Epithelial cell of proximal tubule (primary cell): ENCODE measurements around the gene TAF7. TPM values are rescaled to one million over a fixed set of nuclear protein-coding genes. Genes with fewer than 3 reads are reported as not detected.
"Not testable (repeated sequence)": the region's sequence is repeated elsewhere in the genome, so short reads cannot be mapped to it uniquely, and the experiment has no call there.

Source experiments
- DNase-seq: peaks from one replicate; pipeline ENCODE4 v3.0.0-alpha.2; 2011; ENCODE audit warnings: low read depth
- H3K4me3 ChIP-seq: 2 replicates; pipeline ENCODE4 v1.5.1; 2011; ENCODE audit warnings: low read depth, mild to moderate bottlenecking, low read length
- CTCF ChIP-seq: conservative IDR thresholded peaks from 2 replicates; pipeline ENCODE4 v1.5.1; 2012; ENCODE audit warnings: low read depth, mild to moderate bottlenecking, low read length
- total RNA-seq: library from RNA; depleted of rRNA; stranded (reverse); fragments of >200 nt; gene quantifications from 2 replicates; pipeline ENCODE4 v1.2.3, GENCODE V29; 2015

TAF7 gene
- total RNA-seq, 1 donor from 2014 or later, result 40.6 TPM

- peak within 1 kb of the TSS; percentile 46 for H3K4me3 ChIP-seq
- peak; percentile 53 for TF ChIP-seq CTCF
- no peak for DNase-seq
These were observed 9.9 kb upstream of the TAF7 start, which contains the start of gene PCDHGA1 for GRCh38 chr5:141330299-141331080. PCDHGA1 (plus strand) TSS chr5:141330514.

DNA sequence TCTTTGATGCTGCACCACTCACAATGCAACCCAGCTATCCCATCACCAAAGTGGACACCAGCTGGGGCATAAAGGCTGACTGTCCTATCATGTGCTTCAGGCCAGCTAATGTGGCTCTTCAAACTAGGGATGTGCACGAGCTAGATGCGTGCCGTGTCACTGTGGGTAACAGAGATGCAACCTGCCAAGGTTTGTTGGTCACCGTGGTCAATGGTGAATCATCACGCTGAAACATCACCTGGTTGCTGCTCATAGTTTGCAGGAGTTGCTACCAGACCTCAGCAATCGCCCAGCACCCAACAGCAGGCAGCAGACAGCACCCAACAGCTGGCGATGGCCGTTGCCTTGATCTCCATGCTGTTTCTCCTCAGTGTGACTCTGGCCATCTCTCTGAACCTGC is 7.6 kb upstream of the TAF7 start:
- H3K4me3 ChIP-seq, result no peak overlapping the region
- no peak for TF ChIP-seq CTCF
- no peak for DNase-seq

- TF ChIP-seq CTCF, result peak; percentile 66
- no peak for DNase-seq
- H3K4me3 ChIP-seq, result peak overlapping the region; percentile 39
These were observed 5.7 kb upstream of the TAF7 start for GRCh38 chr5:141326088-141326854.

DNA sequence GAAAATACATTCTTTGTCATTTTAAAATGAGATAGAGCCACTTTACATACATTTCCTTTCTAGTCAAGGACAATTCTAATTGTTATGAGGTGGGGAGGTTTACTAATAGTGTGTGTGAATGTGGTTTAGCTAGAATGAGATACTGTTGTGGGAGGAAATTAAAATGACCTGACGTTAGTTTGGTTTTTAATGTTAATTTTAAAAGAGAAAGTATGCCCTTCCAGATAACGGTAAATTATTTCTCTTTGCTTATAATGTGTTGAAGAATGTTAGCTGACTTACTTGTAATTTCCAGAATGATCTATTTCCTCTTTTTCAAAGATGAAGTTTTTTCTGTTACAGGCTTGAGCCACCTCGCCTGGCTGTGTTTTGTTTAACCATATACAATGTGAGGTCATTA is 1.7 kb upstream of the TAF7 start:
- H3K4me3 ChIP-seq, result no peak overlapping the region
- no peak for TF ChIP-seq CTCF
- no peak for DNase-seq

GRCh38 chr5:141319699-141320098 is 885 bp downstream of the TAF7 start:
- H3K4me3 ChIP-seq, result peak overlapping the region; percentile 96
- no peak for DNase-seq
- no peak for TF ChIP-seq CTCF

GRCh38 chr5:141319202-141319601 is 1.4 kb downstream of the TAF7 start:
- DNase-seq, result no peak
- TF ChIP-seq CTCF, result no peak
- H3K4me3 ChIP-seq, result no peak overlapping the region

DNA sequence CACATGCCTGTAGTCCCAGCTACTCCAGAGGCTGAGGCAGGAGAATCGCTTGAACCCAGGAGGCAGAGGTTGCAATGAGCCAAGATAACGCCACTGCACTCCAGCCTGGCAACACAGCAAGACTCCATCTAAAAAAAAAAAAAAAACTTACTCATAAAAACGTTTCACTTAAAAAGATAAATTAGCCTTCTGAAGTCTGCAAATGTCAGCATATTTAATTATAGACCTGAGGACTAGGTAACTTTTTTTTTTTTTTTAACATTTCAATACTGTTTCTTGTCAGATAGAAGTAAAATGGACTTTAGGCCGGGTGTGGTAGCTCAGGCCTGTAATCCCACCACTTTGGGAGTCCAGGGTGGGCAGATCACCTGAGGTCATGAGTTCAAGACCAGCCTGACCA is 3.6 kb downstream of the TAF7 start:
- H3K4me3 ChIP-seq, DNase-seq: not testable (repeated sequence)
